Measurements from ENCODE around the gene FBLN5. TPM values are rescaled to one million over a fixed set of nuclear protein-coding genes. Genes with fewer than 3 reads are reported as not detected.

FBLN5 gene
- polyA plus RNA-seq, 1 of the 3 experiments (the other 2 are of a cell fraction): 39.8 TPM

DNA sequence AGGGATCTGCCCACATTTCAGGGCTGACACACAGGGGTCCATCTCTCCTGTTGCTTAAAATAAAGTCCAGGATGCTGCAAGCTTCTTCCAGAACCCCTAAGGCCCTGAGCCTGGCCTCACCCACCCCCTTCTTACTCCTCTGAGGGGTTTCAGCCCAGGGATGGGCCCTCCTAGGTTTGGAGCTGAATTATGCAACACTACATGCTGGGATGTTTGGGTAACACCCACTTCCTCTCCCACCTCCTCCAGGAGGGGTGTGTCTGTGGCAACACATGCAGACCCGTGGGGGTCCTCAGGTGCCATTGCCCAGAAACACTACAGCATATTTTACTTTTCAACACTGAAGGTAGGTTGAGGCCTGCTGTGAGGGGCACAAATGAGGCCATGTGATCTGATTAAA, 5.4 kb downstream of the FBLN5 start (continued):
- TF ChIP-seq, protein P1, sequence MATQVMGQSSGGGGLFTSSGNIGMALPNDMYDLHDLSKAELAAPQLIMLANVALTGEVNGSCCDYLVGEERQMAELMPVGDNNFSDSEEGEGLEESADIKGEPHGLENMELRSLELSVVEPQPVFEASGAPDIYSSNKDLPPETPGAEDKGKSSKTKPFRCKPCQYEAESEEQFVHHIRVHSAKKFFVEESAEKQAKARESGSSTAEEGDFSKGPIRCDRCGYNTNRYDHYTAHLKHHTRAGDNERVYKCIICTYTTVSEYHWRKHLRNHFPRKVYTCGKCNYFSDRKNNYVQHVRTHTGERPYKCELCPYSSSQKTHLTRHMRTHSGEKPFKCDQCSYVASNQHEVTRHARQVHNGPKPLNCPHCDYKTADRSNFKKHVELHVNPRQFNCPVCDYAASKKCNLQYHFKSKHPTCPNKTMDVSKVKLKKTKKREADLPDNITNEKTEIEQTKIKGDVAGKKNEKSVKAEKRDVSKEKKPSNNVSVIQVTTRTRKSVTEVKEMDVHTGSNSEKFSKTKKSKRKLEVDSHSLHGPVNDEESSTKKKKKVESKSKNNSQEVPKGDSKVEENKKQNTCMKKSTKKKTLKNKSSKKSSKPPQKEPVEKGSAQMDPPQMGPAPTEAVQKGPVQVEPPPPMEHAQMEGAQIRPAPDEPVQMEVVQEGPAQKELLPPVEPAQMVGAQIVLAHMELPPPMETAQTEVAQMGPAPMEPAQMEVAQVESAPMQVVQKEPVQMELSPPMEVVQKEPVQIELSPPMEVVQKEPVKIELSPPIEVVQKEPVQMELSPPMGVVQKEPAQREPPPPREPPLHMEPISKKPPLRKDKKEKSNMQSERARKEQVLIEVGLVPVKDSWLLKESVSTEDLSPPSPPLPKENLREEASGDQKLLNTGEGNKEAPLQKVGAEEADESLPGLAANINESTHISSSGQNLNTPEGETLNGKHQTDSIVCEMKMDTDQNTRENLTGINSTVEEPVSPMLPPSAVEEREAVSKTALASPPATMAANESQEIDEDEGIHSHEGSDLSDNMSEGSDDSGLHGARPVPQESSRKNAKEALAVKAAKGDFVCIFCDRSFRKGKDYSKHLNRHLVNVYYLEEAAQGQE (IDR thresholded peaks at IDR 0.05; ENCODE audit: low read depth, low read length): no peak
- TF ChIP-seq MEF2A (IDR thresholded peaks at IDR 0.05; ENCODE audit: borderline replicate concordance, low read depth) (no peak), FOSL2 (IDR thresholded peaks at IDR 0.05; ENCODE audit: borderline replicate concordance, low read depth) (no peak), GABPA (IDR thresholded peaks at IDR 0.05; ENCODE audit: low read depth) (no peak), EP300 (IDR thresholded peaks at IDR 0.05; ENCODE audit: borderline replicate concordance in 1 of 2, low read depth in 1 of 2, low read length in 1 of 2) (no peak), EZH2phosphoT487 (IDR thresholded peaks at IDR 0.05; ENCODE audit: borderline replicate concordance, low read depth) (no peak), RXRA (IDR thresholded peaks at IDR 0.05; ENCODE audit: borderline replicate concordance, low read depth) (no peak), RFX5 (IDR thresholded peaks at IDR 0.05; ENCODE audit: low read length) (no peak)
- TF ChIP-seq, protein P2, sequence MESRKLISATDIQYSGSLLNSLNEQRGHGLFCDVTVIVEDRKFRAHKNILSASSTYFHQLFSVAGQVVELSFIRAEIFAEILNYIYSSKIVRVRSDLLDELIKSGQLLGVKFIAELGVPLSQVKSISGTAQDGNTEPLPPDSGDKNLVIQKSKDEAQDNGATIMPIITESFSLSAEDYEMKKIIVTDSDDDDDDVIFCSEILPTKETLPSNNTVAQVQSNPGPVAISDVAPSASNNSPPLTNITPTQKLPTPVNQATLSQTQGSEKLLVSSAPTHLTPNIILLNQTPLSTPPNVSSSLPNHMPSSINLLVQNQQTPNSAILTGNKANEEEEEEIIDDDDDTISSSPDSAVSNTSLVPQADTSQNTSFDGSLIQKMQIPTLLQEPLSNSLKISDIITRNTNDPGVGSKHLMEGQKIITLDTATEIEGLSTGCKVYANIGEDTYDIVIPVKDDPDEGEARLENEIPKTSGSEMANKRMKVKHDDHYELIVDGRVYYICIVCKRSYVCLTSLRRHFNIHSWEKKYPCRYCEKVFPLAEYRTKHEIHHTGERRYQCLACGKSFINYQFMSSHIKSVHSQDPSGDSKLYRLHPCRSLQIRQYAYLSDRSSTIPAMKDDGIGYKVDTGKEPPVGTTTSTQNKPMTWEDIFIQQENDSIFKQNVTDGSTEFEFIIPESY (IDR thresholded peaks at IDR 0.05; ENCODE audit: borderline replicate concordance, low read depth): no peak

DNA sequence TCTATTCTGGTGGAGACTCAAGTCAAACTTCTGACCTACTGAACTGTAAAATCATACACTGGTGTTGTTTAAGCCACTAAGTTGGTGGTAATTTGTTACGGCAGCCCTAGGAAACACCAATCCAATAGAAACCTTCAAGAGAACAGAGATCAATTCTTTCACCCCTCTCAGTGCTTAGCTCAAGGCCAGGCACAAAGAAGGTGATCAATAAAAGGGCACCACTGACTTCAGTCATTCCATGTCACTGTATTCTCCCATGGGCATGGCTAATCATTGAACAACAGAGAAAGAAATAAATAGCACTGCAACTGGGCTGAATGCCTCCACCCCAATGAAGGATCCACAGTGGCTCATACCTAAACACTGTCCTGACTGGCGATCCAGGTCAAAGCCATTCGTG, 7.3 kb downstream of the FBLN5 start:
- no peaks in the 10 kb centered on the region for H3K9me3 ChIP-seq
- DNase-seq: no peak
- no peaks in the 10 kb centered on the region for H3K9me2 ChIP-seq
- CTCF ChIA-PET: interaction anchor here (1.1 kb wide), 1 partner anchor 26 kb away, joined by 3 read pairs; no protein-coding TSS in a partner anchor
- 89% methylated on average over 3 of the region's 3 CpGs for WGBS (ENCODE audit: low lambda C conversion rate)
- no peak overlapping the region for H3K4me2 ChIP-seq
- H3K79me2 ChIP-seq (ENCODE audit: insufficient read depth): peaks cover 34% of the 10 kb centered on the region
- H3K27me3 ChIP-seq (ENCODE audit: insufficient read depth): no peaks in the 10 kb centered on the region
- H4K20me1 ChIP-seq (ENCODE audit: insufficient read depth): no peaks in the 10 kb centered on the region
- POLR2A ChIA-PET: no interaction called here
- peaks cover 38 to 55% of the 10 kb centered on the region in 2 experiments for H3K36me3 ChIP-seq (replicated peaks in 1 of 2; ENCODE audit: control insufficient read depth in 1 of 2, insufficient read depth in 2 of 2, low read length in 1 of 2)
- TF ChIP-seq, protein P3, sequence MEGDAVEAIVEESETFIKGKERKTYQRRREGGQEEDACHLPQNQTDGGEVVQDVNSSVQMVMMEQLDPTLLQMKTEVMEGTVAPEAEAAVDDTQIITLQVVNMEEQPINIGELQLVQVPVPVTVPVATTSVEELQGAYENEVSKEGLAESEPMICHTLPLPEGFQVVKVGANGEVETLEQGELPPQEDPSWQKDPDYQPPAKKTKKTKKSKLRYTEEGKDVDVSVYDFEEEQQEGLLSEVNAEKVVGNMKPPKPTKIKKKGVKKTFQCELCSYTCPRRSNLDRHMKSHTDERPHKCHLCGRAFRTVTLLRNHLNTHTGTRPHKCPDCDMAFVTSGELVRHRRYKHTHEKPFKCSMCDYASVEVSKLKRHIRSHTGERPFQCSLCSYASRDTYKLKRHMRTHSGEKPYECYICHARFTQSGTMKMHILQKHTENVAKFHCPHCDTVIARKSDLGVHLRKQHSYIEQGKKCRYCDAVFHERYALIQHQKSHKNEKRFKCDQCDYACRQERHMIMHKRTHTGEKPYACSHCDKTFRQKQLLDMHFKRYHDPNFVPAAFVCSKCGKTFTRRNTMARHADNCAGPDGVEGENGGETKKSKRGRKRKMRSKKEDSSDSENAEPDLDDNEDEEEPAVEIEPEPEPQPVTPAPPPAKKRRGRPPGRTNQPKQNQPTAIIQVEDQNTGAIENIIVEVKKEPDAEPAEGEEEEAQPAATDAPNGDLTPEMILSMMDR (IDR thresholded peaks at IDR 0.05): no peak
- TF ChIP-seq SIN3A (IDR thresholded peaks at IDR 0.05; ENCODE audit: borderline replicate concordance, low read depth, low read length) (no peak), MEF2A (IDR thresholded peaks at IDR 0.05; ENCODE audit: borderline replicate concordance, low read depth) (no peak), FOSL2 (IDR thresholded peaks at IDR 0.05; ENCODE audit: borderline replicate concordance, low read depth) (no peak), NFIC (IDR thresholded peaks at IDR 0.05; ENCODE audit: borderline replicate concordance) (no peak)
- TF ChIP-seq, protein P4, sequence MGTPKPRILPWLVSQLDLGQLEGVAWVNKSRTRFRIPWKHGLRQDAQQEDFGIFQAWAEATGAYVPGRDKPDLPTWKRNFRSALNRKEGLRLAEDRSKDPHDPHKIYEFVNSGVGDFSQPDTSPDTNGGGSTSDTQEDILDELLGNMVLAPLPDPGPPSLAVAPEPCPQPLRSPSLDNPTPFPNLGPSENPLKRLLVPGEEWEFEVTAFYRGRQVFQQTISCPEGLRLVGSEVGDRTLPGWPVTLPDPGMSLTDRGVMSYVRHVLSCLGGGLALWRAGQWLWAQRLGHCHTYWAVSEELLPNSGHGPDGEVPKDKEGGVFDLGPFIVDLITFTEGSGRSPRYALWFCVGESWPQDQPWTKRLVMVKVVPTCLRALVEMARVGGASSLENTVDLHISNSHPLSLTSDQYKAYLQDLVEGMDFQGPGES (IDR thresholded peaks at IDR 0.05; ENCODE audit: low read depth, low read length): no peak
- no peaks in the 10 kb centered on the region for H3F3A ChIP-seq (replicated peaks; ENCODE audit: insufficient read depth)
- H3K4me3 ChIP-seq (ENCODE audit: low read depth in 2 of 2, low read length in 1 of 2): no peak overlapping the region
- no peak overlapping the region for H3K9ac ChIP-seq
- no peak overlapping the region for H3K27ac ChIP-seq (ENCODE audit: low read depth in 2 of 2, low read length in 1 of 2)
- 0 out of 4 replicates have a peak, but pooled peaks cover 0 to 2% of the 10 kb centered on the region in 2 experiments for H3K4me1 ChIP-seq (ENCODE audit: control insufficient read depth in 1 of 2, insufficient read depth in 2 of 2, low read depth in 1 of 2, low read length in 1 of 2)
- H2AFZ ChIP-seq (ENCODE audit: low read depth): no peak overlapping the region
